SK-N-SH treated with all-trans-retinoic acid at 6 μM for 48 hours (cell line): ENCODE measurements around the gene CDIPT.
"Not testable (repeated sequence)": the region's sequence is repeated elsewhere in the genome, so short reads cannot be mapped to it uniquely, and the experiment has no call there.

Experiments
- ATAC-seq: fragments of 200-7000 bp; cut with Tn5 transposase; 3 replicates; pipeline ENCODE4 v1.9.1; 2020; ENCODE audit warnings: mild to moderate bottlenecking, moderate library complexity
- ARNTL ChIP-seq: fragments of 450-650 bp; formaldehyde crosslinking; IDR thresholded peaks from 2 replicates; pipeline ENCODE4 v1.5.0; 2020; ENCODE audit warnings: low read depth, mild to moderate bottlenecking, moderate library complexity, borderline replicate concordance
- BACH2 ChIP-seq: fragments of 250-450 bp; sonication (Bioruptor Pico); IDR thresholded peaks from 2 replicates; pipeline ENCODE4 v1.9.0; 2021; ENCODE audit warnings: mild to moderate bottlenecking, borderline replicate concordance
- CREB5 ChIP-seq: fragments of 250-450 bp; sonication (Bioruptor Pico); IDR thresholded peaks from 2 replicates; pipeline ENCODE4 v1.5.1; 2020; ENCODE audit warnings: low read depth, mild to moderate bottlenecking, moderate library complexity
- CSDC2 ChIP-seq: fragments of 250-450 bp; sonication (Bioruptor Pico); IDR thresholded peaks from 2 replicates; pipeline ENCODE4 v1.5.0; 2020; ENCODE audit warnings: mild to moderate bottlenecking, moderate library complexity
- CSRNP3 ChIP-seq: fragments of 250-450 bp; sonication (Bioruptor Pico); IDR thresholded peaks from 2 replicates; pipeline ENCODE4 v1.5.1; 2021; ENCODE audit warnings: mild to moderate bottlenecking, moderate library complexity
- ESRRG ChIP-seq: fragments of 250-450 bp; sonication (Bioruptor Pico); IDR thresholded peaks from 2 replicates; pipeline ENCODE4 v1.6.1; 2021; ENCODE audit warnings: mild to moderate bottlenecking
- GLIS3 ChIP-seq: fragments of 250-450 bp; sonication (Bioruptor Pico); IDR thresholded peaks from 2 replicates; pipeline ENCODE4 v1.5.0; 2020; ENCODE audit warnings: mild to moderate bottlenecking, moderate library complexity
- PATZ1 ChIP-seq: fragments of 250-450 bp; sonication (Bioruptor Pico); IDR thresholded peaks from 2 replicates; pipeline ENCODE4 v1.8.0; 2020; ENCODE audit warnings: mild to moderate bottlenecking, moderate library complexity, borderline replicate concordance
- POU6F1 ChIP-seq: fragments of 250-450 bp; sonication (Bioruptor Pico); IDR thresholded peaks from 2 replicates; pipeline ENCODE4 v1.8.0; 2021; ENCODE audit warnings: low read depth, mild to moderate bottlenecking, moderate library complexity, borderline replicate concordance
- PPARA ChIP-seq: fragments of 250-450 bp; sonication (Bioruptor Pico); IDR thresholded peaks from 2 replicates; pipeline ENCODE4 v1.5.0; 2020; ENCODE audit warnings: mild to moderate bottlenecking, borderline replicate concordance
- RARB ChIP-seq: fragments of 250-450 bp; sonication (Bioruptor Pico); IDR thresholded peaks from 2 replicates; pipeline ENCODE4 v1.8.0; 2021; ENCODE audit warnings: mild to moderate bottlenecking, moderate library complexity
- SNAI2 ChIP-seq: fragments of 250-450 bp; sonication (Bioruptor Pico); IDR thresholded peaks from 2 replicates; pipeline ENCODE4 v1.5.0; 2020; ENCODE audit warnings: mild to moderate bottlenecking, moderate library complexity
- TCF4 ChIP-seq: fragments of 250-450 bp; sonication (Bioruptor Pico); IDR thresholded peaks from 2 replicates; pipeline ENCODE4 v1.8.0; 2021; ENCODE audit warnings: mild to moderate bottlenecking, moderate library complexity, borderline replicate concordance
- TOX ChIP-seq: fragments of 250-450 bp; sonication (Bioruptor Pico); IDR thresholded peaks from 2 replicates; pipeline ENCODE4 v1.8.0; 2021; ENCODE audit warnings: mild to moderate bottlenecking, moderate library complexity, borderline replicate concordance
- ZFP3 ChIP-seq: fragments of 250-450 bp; sonication (Bioruptor Pico); IDR thresholded peaks from 2 replicates; pipeline ENCODE4 v1.5.0; 2020; ENCODE audit warnings: mild to moderate bottlenecking, moderate library complexity
- ZFP30 ChIP-seq: fragments of 450-650 bp; formaldehyde crosslinking; IDR thresholded peaks from 2 replicates; pipeline ENCODE4 v1.5.0; 2022; ENCODE audit warnings: mild to moderate bottlenecking, moderate library complexity
- ZNF565 ChIP-seq: fragments of 450-650 bp; formaldehyde crosslinking; conservative IDR thresholded peaks from 2 replicates; pipeline ENCODE4 v1.5.0; 2020; ENCODE audit warnings: low read depth, mild to moderate bottlenecking, moderate library complexity
- ZNF70 ChIP-seq: fragments of 450-650 bp; formaldehyde crosslinking; IDR thresholded peaks from 2 replicates; pipeline ENCODE4 v1.5.0; 2020; ENCODE audit warnings: mild to moderate bottlenecking, moderate library complexity

The CDIPT gene

GRCh38 chr16:29835926-29836325, 27.1 kb downstream of the CDIPT start:
- no peak for ATAC-seq
- TF ChIP-seq PPARA (CRISPR knock-in tag) (no peak), CSRNP3 (CRISPR knock-in tag) (no peak)

- no peak for TF ChIP-seq BACH2
- no peak for TF ChIP-seq SNAI2 (CRISPR knock-in tag)
- no peak for TF ChIP-seq CSDC2
- no peak for TF ChIP-seq RARB (CRISPR knock-in tag)
- TF ChIP-seq GLIS3 (CRISPR knock-in tag) = no peak
- TF ChIP-seq ZNF565 (CRISPR knock-in tag) = no peak
- TF ChIP-seq POU6F1 = no peak
- TF ChIP-seq PATZ1 (CRISPR knock-in tag) = no peak
- TF ChIP-seq ZNF70 (CRISPR knock-in tag) = no peak
- no peak for TF ChIP-seq ZFP3 (CRISPR knock-in tag)
- TF ChIP-seq TCF4 (CRISPR knock-in tag) = no peak
- ATAC-seq = no peak
Observed at GRCh38 chr16:29834079-29834478, 28.9 kb downstream of the CDIPT start.

GRCh38 chr16:29833219-29833618, 29.8 kb downstream of the CDIPT start:
- not testable (repeated sequence) for ATAC-seq

GRCh38 chr16:29831490-29831889, 31.5 kb downstream of the CDIPT start:
- no peak for ATAC-seq
- TF ChIP-seq TCF4 (CRISPR knock-in tag) (no peak), ESRRG (CRISPR knock-in tag) (no peak), ZNF70 (CRISPR knock-in tag) (no peak)

- no peak for ATAC-seq
Observed at GRCh38 chr16:29830774-29831173, 32.3 kb downstream of the CDIPT start.

More at GRCh38 chr16:29830774-29831173, 32.3 kb downstream of the CDIPT start:
- TF ChIP-seq PATZ1 (CRISPR knock-in tag) = no peak
- no peak for TF ChIP-seq SNAI2 (CRISPR knock-in tag)
- no peak for TF ChIP-seq ZNF70 (CRISPR knock-in tag)
- no peak for TF ChIP-seq POU6F1
- no peak for TF ChIP-seq CREB5
- no peak for TF ChIP-seq BACH2
- TF ChIP-seq CSDC2 = no peak
- TF ChIP-seq PPARA (CRISPR knock-in tag) = no peak
- TF ChIP-seq RARB (CRISPR knock-in tag) = no peak
- no peak for TF ChIP-seq ARNTL (CRISPR knock-in tag)
- no peak for TF ChIP-seq CSRNP3 (CRISPR knock-in tag)
- no peak for TF ChIP-seq ZFP30 (CRISPR knock-in tag)
- TF ChIP-seq GLIS3 (CRISPR knock-in tag) = no peak
- no peak for TF ChIP-seq TOX (CRISPR knock-in tag)
